NCI-H460 (cell line): ENCODE results near the gene FBRS. TPM values are rescaled to one million over a fixed set of nuclear protein-coding genes. Genes with fewer than 3 reads are reported as not detected.
"Not testable (repeated sequence)": the region's sequence is repeated elsewhere in the genome, so short reads cannot be mapped to it uniquely, and the experiment has no call there.

Source experiments
- DNase-seq: peaks from one replicate; pipeline ENCODE4 v3.0.0-alpha.2; 2016; ENCODE audit warnings: low read depth; ENCODE audit errors: extremely low read depth
- small RNA-seq, 2 experiments: library from RNA; depleted of rRNA; stranded (forward); fragments of <200 nt; gene quantifications; one replicate each; pipeline ENCODE3, GENCODE V24; 2014
- total RNA-seq: library from RNA; depleted of rRNA; stranded (reverse); fragments of >200 nt; shearing (Covaris generic); gene quantifications from 2 replicates; pipeline ENCODE4 v1.2.3, GENCODE V29; 2014; rRNA removed

FBRS gene
- total RNA-seq, 1 experiment from 2014 or later = 26.0 TPM

GRCh38 chr16:30697264-30698138, 39.3 kb downstream of the FBRS start:
- DNase-seq = no peak

GRCh38 chr16:30698139-30698815, 40.0 kb downstream of the FBRS start:
- peak; percentile 96 for DNase-seq

- peak; percentile 82 for DNase-seq
Measured at GRCh38 chr16:30698816-30699614, 40.8 kb downstream of the FBRS start, which contains the start of gene SRCAP. TSS of gene SRCAP (plus strand) at chr16:30699171. CDS start at chr16:30700825, 1,654 bp downstream.

GRCh38 chr16:30699615-30700099, 41.4 kb downstream of the FBRS start:
- DNase-seq = no peak

- DNase-seq = no peak
Measured at GRCh38 chr16:30700491-30700890, 42.3 kb downstream of the FBRS start.

GRCh38 chr16:30700971-30701370, 42.7 kb downstream of the FBRS start:
- no peak for DNase-seq

GRCh38 chr16:30703071-30703470, 44.8 kb downstream of the FBRS start:
- DNase-seq = not testable (repeated sequence)

GRCh38 chr16:30703971-30704370, 45.7 kb downstream of the FBRS start:
- no peak for DNase-seq

- DNase-seq = no peak
Measured at GRCh38 chr16:30706046-30706445, 47.8 kb downstream of the FBRS start.

- DNase-seq = no peak
Measured at GRCh38 chr16:30710971-30711370, 52.7 kb downstream of the FBRS start.

- DNase-seq = no peak
Measured at GRCh38 chr16:30711712-30712111, 53.5 kb downstream of the FBRS start.

GRCh38 chr16:30715750-30716445, 57.7 kb downstream of the FBRS start:
- DNase-seq = no peak

GRCh38 chr16:30720086-30720485, 61.9 kb downstream of the FBRS start:
- DNase-seq = no peak

Small RNAs within 50 kb of the gene (small RNA-seq; reads per million reads assigned to genes)
- gene AC093249.1 (0 reads per million in 2 experiments), gene RNU6-1043P (0 reads per million in 2 experiments), gene RNU6-416P (0 reads per million in 2 experiments), gene SNORA30 (5.9 to 14.3 reads per million in 2 experiments)

Other genes with a start within 250 kb of the FBRS start
- 29.9 and 35.9 TPM in 2 replicates for gene DCTPP1, start 228.4 kb upstream of the FBRS start, total RNA-seq
- gene SEPHS2, start 212.6 kb upstream of the FBRS start, total RNA-seq = 22.2 and 25.5 TPM in 2 replicates
- gene ITGAL, start 185.7 kb upstream of the FBRS start, total RNA-seq = not detected in 2 replicates
- gene ZNF768, start 131.9 kb upstream of the FBRS start, total RNA-seq = 37.7 and 39.0 TPM in 2 replicates
- 6.2 and 6.6 TPM in 2 replicates for gene ZNF747, start 123.6 kb upstream of the FBRS start, total RNA-seq
- gene ZNF764, start 100.1 kb upstream of the FBRS start, total RNA-seq = 7.7 and 8.5 TPM in 2 replicates
- gene ZNF688, start 86.7 kb upstream of the FBRS start, total RNA-seq = 5.8 and 7.7 TPM in 2 replicates
- gene ZNF785, start 72.7 kb upstream of the FBRS start, total RNA-seq = 0.14 and 0.45 TPM in 2 replicates
- gene ZNF689, start 48.0 kb upstream of the FBRS start, total RNA-seq = 8.2 and 10.0 TPM in 2 replicates
- gene PRR14, start 7.5 kb upstream of the FBRS start, total RNA-seq = 13.0 and 15.7 TPM in 2 replicates
- 5.5 and 10.0 TPM in 2 replicates for gene SRCAP, start 40.7 kb downstream of the FBRS start, total RNA-seq
- gene PHKG2, start 90.0 kb downstream of the FBRS start, total RNA-seq = 14.3 and 16.6 TPM in 2 replicates
- 2.2 and 4.6 TPM in 2 replicates for gene CFAP119, start 103.6 kb downstream of the FBRS start, total RNA-seq
- gene RNF40, start 103.9 kb downstream of the FBRS start, total RNA-seq = 86.3 and 87.1 TPM in 2 replicates
- 10.9 and 11.1 TPM in 2 replicates for gene ZNF629, start 128.8 kb downstream of the FBRS start, total RNA-seq
- gene BCL7C, start 235.6 kb downstream of the FBRS start, total RNA-seq = 34.1 and 45.1 TPM in 2 replicates
- 0.59 and 0.92 TPM in 2 replicates for gene CTF1, start 238.2 kb downstream of the FBRS start, total RNA-seq